ENCODE results near the gene MMP24OS. TPM values are rescaled to one million over a fixed set of nuclear protein-coding genes. Genes with fewer than 3 reads are reported as not detected.

MMP24OS gene
- total RNA-seq, 5 donors from 2014 or later (not counting 1 experiment from before 2014, with no cell fraction given) = 59.5 to 95.5 (median 72.0) TPM

DNA sequence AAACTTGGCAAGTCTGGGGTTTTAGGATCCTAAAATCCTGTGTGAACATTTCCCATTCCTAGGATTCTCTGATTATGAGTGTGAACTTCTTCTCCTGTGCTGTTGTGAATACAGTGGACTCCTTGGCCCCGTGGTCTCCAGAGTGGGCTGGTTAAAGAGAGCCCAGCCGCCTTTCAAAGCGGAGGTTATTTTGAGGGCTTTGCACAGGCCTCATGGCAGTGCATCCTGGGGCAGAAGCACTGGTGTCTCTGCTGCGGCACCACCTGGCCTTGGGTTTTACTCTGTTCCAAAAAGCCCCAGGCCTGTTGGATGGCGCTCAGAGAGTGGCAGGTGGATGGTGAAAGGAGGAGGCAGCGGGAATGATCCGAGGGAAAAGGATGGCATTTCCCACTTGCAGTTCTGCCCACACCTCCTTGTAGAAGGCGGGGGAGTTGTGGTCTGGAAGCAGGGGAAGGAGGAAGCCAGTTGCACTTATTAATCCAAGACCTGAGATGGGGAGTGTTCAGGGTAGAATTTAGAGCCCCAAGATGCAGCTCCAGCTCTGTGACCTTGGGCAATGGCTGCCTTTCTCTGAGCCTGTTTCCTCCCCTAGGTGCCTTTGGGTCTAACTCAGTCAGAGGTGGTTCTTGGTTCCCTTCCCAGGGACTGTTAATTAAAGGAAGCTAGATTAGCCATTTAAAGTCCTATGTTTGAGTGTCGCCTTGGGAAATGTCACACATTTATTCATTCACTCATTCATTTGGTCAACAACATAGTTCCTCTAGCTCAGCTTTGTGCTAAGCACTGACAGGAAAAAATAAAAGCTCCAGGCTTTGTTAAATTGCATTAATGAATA lies 29.1 kb downstream of the MMP24OS start:
- Mint-ChIP-seq H3K4me1 (peaks cover 18 to 29% (median 24%) of the 10 kb centered on the region in 3 donors), H3K27ac (no peak overlapping the region), H3K27me3 (no peaks in the 10 kb centered on the region), H3K4me3 (no peak overlapping the region), H3K36me3 (peaks cover 20% of the 10 kb centered on the region), H3K9me3 (no peaks in the 10 kb centered on the region)
- no peak for DNase-seq
- ChIA-PET POLR2A (no interaction called here), CTCF (interaction anchor here (0.7 to 0.8 kb wide), 4 partner anchors 11 to 63 kb away, joined by 3 to 7 read pairs (median 4); no protein-coding TSS in a partner anchor)
- Histone ChIP-seq H3K27ac (ENCODE audit: low read length) (no peak overlapping the region), H3K9me3 (no peaks in the 10 kb centered on the region), H3K4me1 (ENCODE audit: control insufficient read depth in 1 of 2, extremely low read depth in 1 of 2, insufficient read depth in 2 of 2, low read length in 2 of 2) (peaks cover 11 to 32% of the 10 kb centered on the region in 2 experiments), H3K4me3 (ENCODE audit: control insufficient read depth in 1 of 2, extremely low read depth in 1 of 2, low read length in 1 of 2) (no peak overlapping the region), H3K27me3 (replicated peaks in 1 of 2; ENCODE audit: control insufficient read depth in 2 of 2, extremely low read depth in 1 of 2, insufficient read depth in 2 of 2, low read length in 1 of 2) (no peaks in the 10 kb centered on the region), H3K36me3 (ENCODE audit: control insufficient read depth in 2 of 2, extremely low read depth in 1 of 2, insufficient read depth in 1 of 2, low read length in 1 of 2) (peaks cover 0 to 2% of the 10 kb centered on the region in 2 donors)
- ATAC-seq (replicated peaks in 1 of 4) = no peak
- WGBS (ENCODE audit: insufficient coverage) = 80% methylated on average over 3 of the region's 9 CpGs

DNA sequence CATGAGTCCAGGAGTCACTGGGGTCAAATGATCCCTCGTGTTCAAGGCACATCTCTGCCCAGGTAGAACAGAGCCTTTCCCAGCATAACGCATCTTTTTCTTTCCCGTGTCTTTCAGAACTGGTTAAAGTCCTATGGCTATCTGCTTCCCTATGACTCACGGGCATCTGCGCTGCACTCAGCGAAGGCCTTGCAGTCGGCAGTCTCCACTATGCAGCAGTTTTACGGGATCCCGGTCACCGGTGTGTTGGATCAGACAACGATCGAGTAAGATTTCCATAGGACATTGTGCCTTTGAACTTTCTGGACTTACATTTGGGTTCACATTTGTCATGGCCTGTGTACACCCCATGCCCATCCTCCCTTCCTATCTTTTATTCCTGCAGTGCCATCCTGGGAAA lies 31.2 kb downstream of the MMP24OS start:
- 97% methylated on average over 12 of the region's 12 CpGs for WGBS (ENCODE audit: insufficient coverage)
- Histone ChIP-seq H3K4me3 (ENCODE audit: control insufficient read depth in 1 of 2, extremely low read depth in 1 of 2, low read length in 1 of 2) (no peak overlapping the region), H3K4me1 (ENCODE audit: control insufficient read depth in 1 of 2, extremely low read depth in 1 of 2, insufficient read depth in 2 of 2, low read length in 2 of 2) (peaks cover 4 to 19% of the 10 kb centered on the region in 2 experiments), H3K9me3 (no peaks in the 10 kb centered on the region), H3K27ac (ENCODE audit: low read length) (no peak overlapping the region), H3K27me3 (replicated peaks in 1 of 2; ENCODE audit: control insufficient read depth in 2 of 2, extremely low read depth in 1 of 2, insufficient read depth in 2 of 2, low read length in 1 of 2) (no peaks in the 10 kb centered on the region), H3K36me3 (ENCODE audit: control insufficient read depth in 2 of 2, extremely low read depth in 1 of 2, insufficient read depth in 1 of 2, low read length in 1 of 2) (peaks cover 0 to 2% of the 10 kb centered on the region in 2 donors)
- DNase-seq (no peak), ATAC-seq (replicated peaks in 1 of 4) (no peak)
- POLR2A ChIA-PET = interaction anchor here in 1 of 2 donors (0.6 kb wide), 1 partner anchor 38 kb away, joined by 4 read pairs; the partner anchor contains the start of gene EIF6
- Mint-ChIP-seq H3K27ac (no peak overlapping the region), H3K4me1 (peaks cover 8 to 15% (median 12%) of the 10 kb centered on the region in 3 donors), H3K27me3 (no peaks in the 10 kb centered on the region), H3K4me3 (no peak overlapping the region), H3K9me3 (no peaks in the 10 kb centered on the region), H3K36me3 (peaks cover 14% of the 10 kb centered on the region)
- CTCF ChIA-PET = no interaction called here

DNA sequence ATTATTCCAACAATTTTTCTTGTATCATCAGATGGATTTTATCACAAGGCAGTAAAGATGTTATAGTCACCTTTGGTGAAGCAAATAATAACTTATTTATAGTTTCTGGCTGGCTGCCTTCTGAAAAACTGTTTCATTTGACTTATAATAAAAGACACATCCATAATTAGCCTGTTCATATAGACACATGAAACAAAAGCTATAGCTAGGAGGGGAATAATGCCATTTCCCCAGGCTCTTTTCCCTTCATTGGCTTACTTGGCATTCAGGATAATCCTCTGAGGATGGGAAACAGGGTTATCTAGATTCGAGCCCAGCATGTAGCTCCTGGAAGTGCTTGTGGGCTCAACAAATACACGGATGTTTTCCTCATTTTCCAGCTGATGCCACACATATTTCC lies 33.9 kb downstream of the MMP24OS start:
- Mint-ChIP-seq H3K36me3 (peaks cover 14% of the 10 kb centered on the region), H3K27me3 (no peaks in the 10 kb centered on the region), H3K4me3 (no peak overlapping the region), H3K9me3 (no peaks in the 10 kb centered on the region), H3K27ac (no peak overlapping the region), H3K4me1 (no peaks in the 10 kb centered on the region)
- CTCF ChIA-PET = no interaction called here
- no peak overlapping the region for H3K27ac ChIP-seq (ENCODE audit: low read length)
- H3K27me3 ChIP-seq (replicated peaks in 1 of 2; ENCODE audit: control insufficient read depth in 2 of 2, extremely low read depth in 1 of 2, insufficient read depth in 2 of 2, low read length in 1 of 2) = peaks cover 0 to 5% of the 10 kb centered on the region in 2 experiments
- POLR2A ChIA-PET = no interaction called here
- H3K4me1 ChIP-seq (ENCODE audit: control insufficient read depth in 1 of 2, extremely low read depth in 1 of 2, insufficient read depth in 2 of 2, low read length in 2 of 2) = no peaks in the 10 kb centered on the region
- no peak overlapping the region for H3K4me3 ChIP-seq (ENCODE audit: control insufficient read depth in 1 of 2, extremely low read depth in 1 of 2, low read length in 1 of 2)
- ATAC-seq (replicated peaks in 1 of 4) (no peak), DNase-seq (no peak)
- peaks cover 2 to 4% of the 10 kb centered on the region in 2 donors for H3K36me3 ChIP-seq (ENCODE audit: control insufficient read depth in 2 of 2, extremely low read depth in 1 of 2, insufficient read depth in 1 of 2, low read length in 1 of 2)
- H3K9me3 ChIP-seq = no peaks in the 10 kb centered on the region
- 83% methylated on average over 1 of the region's 2 CpGs for WGBS (ENCODE audit: insufficient coverage)

DNA sequence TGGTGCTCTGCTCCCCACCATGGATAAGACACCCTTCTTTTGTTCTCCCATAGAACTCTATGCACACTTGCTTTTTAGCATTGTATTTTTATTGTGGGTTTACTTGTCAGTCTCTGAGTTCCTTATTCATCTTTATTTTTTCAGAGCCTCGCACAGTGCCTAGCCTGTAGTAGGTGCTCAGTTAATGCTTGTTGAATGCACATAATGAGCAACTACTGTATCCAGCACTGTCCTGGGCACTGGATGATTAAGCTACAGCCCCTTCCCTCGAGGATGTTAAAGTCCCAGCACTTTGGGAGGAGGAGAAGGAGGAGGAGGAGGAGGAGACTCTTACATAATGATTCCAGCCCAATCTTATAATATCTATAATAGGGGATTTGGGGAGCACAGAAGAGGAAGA lies 34.6 kb downstream of the MMP24OS start:
- ATAC-seq (replicated peaks in 1 of 4) (no peak), DNase-seq (no peak)
- Mint-ChIP-seq H3K27me3 (no peaks in the 10 kb centered on the region), H3K9me3 (no peaks in the 10 kb centered on the region), H3K4me3 (no peak overlapping the region), H3K4me1 (no peaks in the 10 kb centered on the region), H3K36me3 (peaks cover 18% of the 10 kb centered on the region), H3K27ac (no peak overlapping the region)
- no peaks in the 10 kb centered on the region for H3K4me1 ChIP-seq (ENCODE audit: control insufficient read depth in 1 of 2, extremely low read depth in 1 of 2, insufficient read depth in 2 of 2, low read length in 2 of 2)
- peaks cover 2 to 4% of the 10 kb centered on the region in 2 donors for H3K36me3 ChIP-seq (ENCODE audit: control insufficient read depth in 2 of 2, extremely low read depth in 1 of 2, insufficient read depth in 1 of 2, low read length in 1 of 2)
- no peak overlapping the region for H3K4me3 ChIP-seq (ENCODE audit: control insufficient read depth in 1 of 2, extremely low read depth in 1 of 2, low read length in 1 of 2)
- POLR2A ChIA-PET = no interaction called here
- no peaks in the 10 kb centered on the region for H3K9me3 ChIP-seq
- no CpG with 5 or more reads among the region's 2 CpGs for WGBS (ENCODE audit: insufficient coverage)
- peaks cover 0 to 5% of the 10 kb centered on the region in 2 experiments for H3K27me3 ChIP-seq (replicated peaks in 1 of 2; ENCODE audit: control insufficient read depth in 2 of 2, extremely low read depth in 1 of 2, insufficient read depth in 2 of 2, low read length in 1 of 2)
- CTCF ChIA-PET = interaction anchor here in 1 of 2 donors (0.6 kb wide), 1 partner anchor 468 kb away, joined by 5 read pairs; no protein-coding TSS in a partner anchor
- no peak overlapping the region for H3K27ac ChIP-seq (ENCODE audit: low read length)

DNA sequence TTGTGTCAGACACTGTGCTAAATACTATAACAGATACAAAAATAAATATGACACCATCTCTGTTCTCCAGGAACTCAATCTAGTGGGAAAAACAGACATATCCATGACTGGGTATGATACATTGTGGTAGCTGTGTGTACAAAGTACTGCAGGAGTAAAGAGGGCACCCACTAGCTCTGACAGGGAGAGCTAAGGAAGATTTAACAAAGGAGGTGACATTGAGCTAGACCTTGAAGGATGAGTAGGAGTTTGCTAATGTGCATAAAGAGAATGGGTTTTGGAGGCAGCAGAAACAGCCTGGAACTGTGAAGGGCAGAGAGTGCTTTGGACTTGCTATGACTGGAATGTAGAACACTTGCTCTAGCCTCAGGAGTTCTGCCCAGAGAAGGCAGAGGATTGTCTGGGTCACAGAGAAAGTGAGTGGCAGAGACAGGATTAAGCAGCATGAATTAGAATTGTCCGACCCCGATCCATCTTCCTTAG lies 37.1 kb downstream of the MMP24OS start:
- Histone ChIP-seq H3K4me1 (ENCODE audit: control insufficient read depth in 1 of 2, extremely low read depth in 1 of 2, insufficient read depth in 2 of 2, low read length in 2 of 2) (no peaks in the 10 kb centered on the region), H3K27me3 (replicated peaks in 1 of 2; ENCODE audit: control insufficient read depth in 2 of 2, extremely low read depth in 1 of 2, insufficient read depth in 2 of 2, low read length in 1 of 2) (peaks cover 0 to 5% of the 10 kb centered on the region in 2 experiments), H3K4me3 (ENCODE audit: control insufficient read depth in 1 of 2, extremely low read depth in 1 of 2, low read length in 1 of 2) (no peak overlapping the region), H3K36me3 (ENCODE audit: control insufficient read depth in 2 of 2, extremely low read depth in 1 of 2, insufficient read depth in 1 of 2, low read length in 1 of 2) (peaks cover 0 to 7% of the 10 kb centered on the region in 2 donors), H3K27ac (ENCODE audit: low read length) (no peak overlapping the region), H3K9me3 (no peaks in the 10 kb centered on the region)
- H3K9me3 Mint-ChIP-seq = no peaks in the 10 kb centered on the region
- peaks cover 0 to 2% of the 10 kb centered on the region in 2 donors for H3K27me3 Mint-ChIP-seq
- no peak for ATAC-seq (replicated peaks in 1 of 4)
- H3K36me3 Mint-ChIP-seq = peaks cover 24% of the 10 kb centered on the region
- no peak for DNase-seq
- H3K4me3 Mint-ChIP-seq = no peak overlapping the region
- H3K4me1 Mint-ChIP-seq = no peaks in the 10 kb centered on the region
- H3K27ac Mint-ChIP-seq = no peak overlapping the region
- CTCF ChIA-PET = no interaction called here
- POLR2A ChIA-PET = no interaction called here
- no CpG with 5 or more reads among the region's 2 CpGs for WGBS (ENCODE audit: insufficient coverage)

DNA sequence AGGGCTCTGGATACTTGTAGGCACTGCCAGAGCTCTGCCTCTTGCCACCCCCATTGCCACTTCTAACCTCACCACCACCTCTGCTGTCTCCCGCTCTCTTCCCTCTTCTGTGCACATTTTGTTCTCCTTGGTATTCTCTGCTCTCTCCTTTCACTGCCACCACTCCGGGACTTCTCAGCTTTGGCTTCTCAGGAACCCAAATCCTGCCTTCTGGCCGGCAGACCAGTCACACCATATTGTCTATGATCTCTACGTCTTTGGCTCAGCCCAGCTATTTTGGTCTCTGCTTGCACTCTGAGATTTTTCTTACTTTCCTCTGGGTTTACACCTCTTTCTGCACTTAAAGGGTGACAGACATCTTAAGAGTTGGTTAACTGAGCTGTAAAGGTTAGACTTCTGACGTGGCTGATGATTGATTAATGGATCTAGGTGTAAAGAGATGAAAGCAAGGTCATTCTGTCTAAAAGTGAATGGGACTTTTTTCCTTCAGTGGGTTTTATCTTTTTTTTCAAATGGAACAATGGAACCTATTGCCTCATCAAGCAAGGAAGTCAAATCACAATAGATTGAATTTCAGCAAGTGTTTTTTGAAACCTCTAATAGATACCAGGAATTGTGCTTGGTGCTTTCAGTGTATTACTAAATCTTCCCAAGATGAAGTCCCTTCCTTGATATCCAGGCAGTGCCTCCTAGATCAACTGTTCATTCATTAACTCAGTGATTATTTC lies 37.7 kb downstream of the MMP24OS start:
- Histone ChIP-seq H3K27ac (ENCODE audit: low read length) (no peak overlapping the region), H3K4me3 (ENCODE audit: control insufficient read depth in 1 of 2, extremely low read depth in 1 of 2, low read length in 1 of 2) (no peak overlapping the region), H3K4me1 (ENCODE audit: control insufficient read depth in 1 of 2, extremely low read depth in 1 of 2, insufficient read depth in 2 of 2, low read length in 2 of 2) (no peaks in the 10 kb centered on the region), H3K36me3 (ENCODE audit: control insufficient read depth in 2 of 2, extremely low read depth in 1 of 2, insufficient read depth in 1 of 2, low read length in 1 of 2) (peaks cover 0 to 7% of the 10 kb centered on the region in 2 donors), H3K9me3 (no peaks in the 10 kb centered on the region), H3K27me3 (replicated peaks in 1 of 2; ENCODE audit: control insufficient read depth in 2 of 2, extremely low read depth in 1 of 2, insufficient read depth in 2 of 2, low read length in 1 of 2) (peaks cover 0 to 5% of the 10 kb centered on the region in 2 experiments)
- ChIA-PET POLR2A (no interaction called here), CTCF (no interaction called here)
- no peak overlapping the region for H3K4me3 Mint-ChIP-seq
- ATAC-seq (replicated peaks in 1 of 4) (no peak), DNase-seq (no peak)
- peaks cover 0 to 2% of the 10 kb centered on the region in 2 donors for H3K27me3 Mint-ChIP-seq
- no peak overlapping the region for H3K27ac Mint-ChIP-seq
- H3K4me1 Mint-ChIP-seq = no peaks in the 10 kb centered on the region
- H3K9me3 Mint-ChIP-seq = no peaks in the 10 kb centered on the region
- H3K36me3 Mint-ChIP-seq = peaks cover 27% of the 10 kb centered on the region
- 72% methylated on average over 5 of the region's 5 CpGs for WGBS (ENCODE audit: insufficient coverage)
